CD4-positive, alpha-beta T cell treated with Interleukin-12 subunit alpha and Interleukin-12 subunit beta, for 1 hour (primary cell): ENCODE measurements around the gene CDX1.

Source experiments
- DNase-seq: peaks from one replicate; pipeline ENCODE4 v3.0.0-alpha.2; 2020

Gene CDX1

GRCh38 chr5:150146862-150147601 is 19.5 kb upstream of the CDX1 start:
- no peak for DNase-seq

DNA sequence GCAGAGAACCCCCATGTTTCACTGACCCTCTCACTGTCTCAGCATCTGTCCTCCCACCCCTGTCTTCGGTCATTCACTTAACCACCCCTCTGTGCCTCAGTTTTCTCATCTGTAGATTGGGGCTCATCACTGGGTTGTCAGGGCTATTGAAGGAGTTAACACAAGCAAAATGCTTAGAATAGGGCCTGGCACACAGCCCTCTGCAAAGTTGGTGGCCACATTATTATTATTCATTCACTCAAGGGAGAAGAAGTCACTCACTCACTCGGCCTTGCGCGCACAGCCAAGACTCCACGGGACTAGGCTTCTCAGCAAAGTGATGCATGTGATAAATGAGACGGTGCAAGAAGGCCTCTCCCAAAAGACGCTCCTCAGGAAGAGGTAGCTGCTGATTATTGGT is 18.9 kb upstream of the CDX1 start:
- no peak for DNase-seq

DNA sequence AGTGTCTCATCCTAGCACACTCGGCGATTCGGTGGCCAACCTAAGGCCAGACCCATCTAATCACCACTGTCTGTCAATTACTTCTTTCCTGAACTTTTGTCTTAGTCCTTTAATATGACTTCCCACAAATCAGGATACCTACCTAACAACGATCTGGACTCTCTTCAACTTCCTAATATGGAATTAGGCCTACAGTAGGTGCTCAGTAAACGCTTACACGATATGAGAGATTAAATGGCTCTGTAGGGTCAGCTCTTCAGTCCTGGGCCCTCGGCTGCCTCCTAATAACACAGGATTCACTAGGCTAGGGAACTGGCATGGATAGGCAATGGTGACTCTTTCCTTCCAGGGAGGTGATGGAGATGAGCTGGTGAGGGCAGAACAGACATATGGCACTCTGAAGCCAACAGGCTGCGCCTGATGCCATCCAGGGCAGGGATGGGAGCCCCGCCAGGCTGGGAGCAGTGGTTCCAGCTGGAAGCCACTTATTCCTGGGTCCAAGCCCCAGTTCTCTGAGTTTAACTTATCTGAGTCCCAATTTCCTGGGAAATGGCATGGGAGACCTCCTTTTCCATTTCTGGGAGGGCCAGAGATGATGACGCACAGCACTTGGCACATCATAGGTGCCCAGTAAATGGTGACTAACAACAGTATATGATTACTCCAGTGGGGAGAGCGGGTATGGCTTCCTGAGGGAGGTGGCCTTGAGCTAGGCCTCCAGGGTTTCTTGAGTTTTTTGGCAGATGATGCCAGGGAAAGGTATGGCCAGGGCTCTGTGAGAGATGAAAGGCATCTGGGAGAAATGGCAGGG is 18.3 kb upstream of the CDX1 start:
- DNase-seq, result no peak

GRCh38 chr5:150149618-150150017 is 17.0 kb upstream of the CDX1 start:
- no peak for DNase-seq

GRCh38 chr5:150152636-150153462 is 13.7 kb upstream of the CDX1 start:
- DNase-seq, result no peak

GRCh38 chr5:150153483-150153882 is 13.1 kb upstream of the CDX1 start:
- no peak for DNase-seq

GRCh38 chr5:150153957-150154617 is 12.5 kb upstream of the CDX1 start:
- no peak for DNase-seq

- no peak for DNase-seq
Measured at GRCh38 chr5:150154618-150155128, 11.9 kb upstream of the CDX1 start.

DNA sequence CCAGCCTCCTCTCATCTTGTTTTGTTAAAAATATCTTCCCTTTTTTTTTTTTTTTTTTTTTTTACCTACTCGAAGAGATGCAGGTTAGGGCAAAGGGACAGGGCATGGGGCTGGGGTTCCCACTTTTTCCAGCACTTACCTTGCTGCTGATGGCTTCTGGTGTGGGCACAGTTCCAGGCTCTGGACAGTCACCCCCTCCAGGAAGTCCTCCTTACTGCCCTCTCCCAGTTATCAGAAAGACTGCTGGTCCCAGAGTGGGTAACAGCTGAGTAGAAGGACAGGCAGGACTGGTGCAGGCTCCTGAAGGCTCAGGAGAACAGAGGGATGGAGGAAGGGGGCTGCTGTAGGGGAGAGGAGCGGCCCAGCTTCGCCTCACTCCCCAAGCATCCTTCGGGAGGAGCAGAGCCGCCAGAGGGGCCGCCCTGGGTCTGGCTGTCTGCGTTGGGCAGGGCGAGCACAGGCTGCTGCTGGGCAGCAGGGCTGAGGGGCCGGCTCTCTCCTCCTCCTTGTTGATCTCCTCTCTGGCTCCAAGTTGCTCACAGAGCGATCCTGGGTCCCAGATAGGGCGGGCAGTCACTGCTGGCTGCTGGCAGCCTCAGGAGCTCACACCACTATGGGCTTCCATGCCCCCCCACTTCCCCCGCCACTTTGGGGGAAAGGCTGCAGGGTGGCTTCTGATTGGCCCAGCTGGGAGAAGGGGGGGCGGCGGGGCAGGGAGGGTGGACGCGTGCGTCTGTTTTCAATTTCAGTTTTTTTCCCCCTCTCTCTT is 11.1 kb upstream of the CDX1 start, which contains the start of gene PDGFRB:
Gene PDGFRB (minus strand): TSS at position 588 of the 769 bp plus-strand sequence. CDS start 18,798 bp downstream, outside the sequence.
- DNase-seq, result peak; percentile 49

GRCh38 chr5:150156027-150156368 is 10.6 kb upstream of the CDX1 start:
- no peak for DNase-seq

- DNase-seq, result no peak
Measured at GRCh38 chr5:150156540-150156939, 10.0 kb upstream of the CDX1 start.

DNA sequence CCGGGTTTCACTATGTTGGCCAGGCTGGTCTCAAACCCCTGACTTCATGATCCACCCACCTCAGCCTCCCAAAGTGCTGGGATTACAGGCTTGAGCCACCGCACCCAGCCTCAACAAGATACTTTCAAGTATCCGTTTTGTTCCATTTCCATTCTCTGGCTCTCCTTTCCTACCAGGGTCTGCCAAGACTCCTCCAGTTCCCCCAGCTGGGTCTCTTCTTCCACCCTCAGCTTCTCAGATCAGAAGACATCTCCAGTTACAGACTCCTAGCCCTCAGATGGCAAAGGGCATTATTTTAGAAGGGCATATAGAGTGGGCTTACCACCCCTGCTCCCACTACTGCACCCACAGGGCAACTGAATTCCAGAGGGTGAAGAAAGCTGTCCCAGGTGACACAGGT is 9.4 kb upstream of the CDX1 start:
- no peak for DNase-seq

GRCh38 chr5:150158170-150158949 is 8.2 kb upstream of the CDX1 start:
- no peak for DNase-seq

DNA sequence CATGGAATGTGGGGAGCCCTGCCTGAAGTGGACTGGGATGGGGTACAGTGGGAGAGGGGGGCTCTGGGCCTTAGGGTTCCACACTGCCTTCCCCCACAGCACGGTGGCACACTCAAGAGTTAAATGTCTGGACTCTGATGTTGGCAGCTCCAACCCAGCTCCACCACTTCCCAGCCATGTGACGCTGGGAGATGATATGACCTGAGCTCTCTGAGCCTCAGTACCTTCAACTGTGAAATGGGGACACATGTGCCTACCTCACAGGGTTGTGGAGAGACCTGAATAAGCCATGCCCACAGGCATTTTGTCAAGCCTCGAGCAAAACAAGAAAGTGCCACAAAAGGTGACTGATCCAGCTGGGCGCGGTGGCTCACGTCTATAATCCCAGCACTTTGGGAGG is 7.5 kb upstream of the CDX1 start:
- no peak for DNase-seq

DNA sequence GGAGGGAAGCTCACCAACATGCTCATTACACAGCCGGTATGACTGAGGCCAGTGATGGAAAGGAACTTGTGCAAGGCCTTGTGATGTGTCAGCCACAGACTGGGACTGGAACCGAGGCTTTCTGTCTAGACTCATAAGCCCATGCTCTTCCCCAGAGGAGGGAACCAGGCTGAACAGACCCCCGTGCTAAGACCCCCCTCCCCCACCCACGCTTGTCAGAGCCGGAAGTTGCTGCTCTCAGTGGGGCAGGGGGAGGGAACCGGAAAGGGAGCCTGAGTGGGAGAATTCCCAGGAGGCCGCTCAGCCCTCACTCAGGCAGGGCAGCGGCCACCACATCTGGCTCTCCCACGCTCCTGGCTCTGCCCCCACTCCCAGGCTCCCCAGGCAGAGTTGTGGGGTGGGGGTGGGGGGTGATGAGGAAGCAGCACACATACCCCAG is 6.8 kb upstream of the CDX1 start:
- DNase-seq, result no peak

DNA sequence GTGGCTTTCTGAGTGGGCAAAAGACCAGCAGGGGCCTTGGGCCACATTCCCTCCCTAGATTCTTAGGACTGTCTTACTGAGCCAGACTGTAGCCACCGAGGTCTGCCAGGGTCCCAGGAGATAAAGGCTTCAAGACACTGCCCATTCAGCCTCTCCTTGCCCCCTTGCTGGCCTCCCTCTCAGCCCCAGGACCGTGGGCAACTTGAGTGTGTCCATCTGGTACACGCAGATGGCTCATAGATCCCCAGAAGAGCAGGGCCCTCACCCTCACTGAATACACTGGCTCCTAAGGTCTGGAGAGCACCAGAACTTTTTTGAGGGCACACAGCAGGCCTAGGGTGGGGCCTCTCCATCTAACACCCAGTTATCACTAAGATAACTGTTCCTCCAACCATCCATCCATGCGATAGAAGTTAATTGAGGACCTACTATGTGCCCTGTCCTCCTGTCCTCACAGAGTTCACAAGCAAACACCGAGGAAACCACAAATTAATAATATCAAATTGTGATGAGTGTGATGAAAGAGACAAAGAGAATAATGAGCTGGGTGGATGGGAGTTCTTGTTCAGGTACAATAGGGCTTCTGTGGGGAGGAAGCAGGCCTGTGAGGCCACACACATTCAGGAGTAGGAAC is 6.0 kb upstream of the CDX1 start:
- no peak for DNase-seq

DNA sequence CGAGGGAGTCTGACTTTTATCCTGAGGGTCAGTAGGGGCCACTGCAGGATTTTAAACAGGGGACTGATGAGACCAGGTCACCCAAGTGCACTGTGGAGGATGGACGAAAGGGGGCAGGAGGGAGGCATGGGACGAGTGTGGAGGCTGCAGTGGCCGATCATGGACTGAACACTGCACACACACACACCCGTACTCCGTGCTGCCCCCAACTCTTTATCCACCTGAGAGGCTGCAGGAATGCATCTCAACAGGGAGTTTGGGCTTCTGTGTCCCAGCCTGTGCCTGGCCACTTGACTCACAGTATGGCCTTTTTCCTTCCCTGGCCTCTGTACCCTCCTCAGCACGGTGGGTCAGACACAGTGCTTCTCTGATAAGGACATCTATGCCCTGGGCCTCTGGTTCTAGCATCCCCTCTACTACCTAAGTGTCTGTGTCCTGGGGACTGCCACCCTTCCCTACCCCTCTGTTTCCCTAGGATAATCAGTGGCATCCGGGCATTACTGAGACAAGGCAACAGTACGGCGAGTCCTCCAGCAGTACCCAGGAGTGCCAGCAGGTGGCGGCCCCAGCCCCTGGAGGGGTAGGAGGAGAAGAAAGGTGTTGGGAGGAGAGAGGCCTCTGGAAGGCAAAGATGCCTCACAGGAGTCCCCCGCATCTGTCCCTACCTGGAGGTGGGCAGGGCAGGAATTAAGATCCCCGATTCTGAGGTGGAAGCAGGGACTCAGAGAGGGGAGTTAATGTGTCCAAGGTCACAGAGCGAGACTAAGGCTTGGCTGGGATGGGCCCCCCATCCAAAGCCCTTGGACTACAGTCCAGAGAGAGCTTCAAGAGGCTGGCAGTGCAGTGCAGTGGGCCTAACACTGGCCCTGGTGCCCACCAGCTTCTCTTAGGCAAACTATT is 5.1 kb upstream of the CDX1 start:
- peak; percentile 71 for DNase-seq

DNA sequence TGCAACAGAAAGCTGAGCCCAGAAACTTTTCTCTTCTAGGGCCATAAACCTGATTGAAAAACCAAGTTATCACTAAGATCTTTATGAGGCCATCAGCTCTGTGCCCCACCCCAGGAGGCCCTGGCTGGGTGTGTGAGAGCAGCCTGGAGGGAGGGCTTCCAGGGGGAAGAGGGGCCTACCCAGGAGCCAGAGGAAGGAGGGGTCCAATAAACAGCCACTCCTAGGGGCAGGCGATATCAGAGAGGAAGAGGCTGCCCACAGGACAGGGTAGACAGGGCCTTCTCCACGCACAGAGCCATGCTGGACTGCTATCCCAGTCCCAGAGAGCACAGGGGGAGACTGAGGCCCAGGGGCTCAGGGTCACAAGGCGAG is 4.5 kb upstream of the CDX1 start:
- DNase-seq, result no peak

- no peak for DNase-seq
Measured at GRCh38 chr5:150163035-150163434, 3.5 kb upstream of the CDX1 start.
